Hindlimb muscle (tissue), 1 donor: ENCODE results near the gene TMED5. TPM values are rescaled to one million over a fixed set of nuclear protein-coding genes. Genes with fewer than 3 reads are reported as not detected.
"Not testable (repeated sequence)": the region's sequence is repeated elsewhere in the genome, so short reads cannot be mapped to it uniquely, and the experiment has no call there.

Experiments
- DNase-seq: peaks from one replicate; pipeline ENCODE4 v3.0.0-alpha.2; 2013
- polyA plus RNA-seq: library from polyadenylated mRNA; unstranded; fragments of 120-200 nt; gene quantifications from one replicate; pipeline ENCODE4 v1.2.1, GENCODE V29; 2013; ENCODE audit not compliant: insufficient read length

TMED5 gene
- polyA plus RNA-seq = 27.9 TPM

DNA sequence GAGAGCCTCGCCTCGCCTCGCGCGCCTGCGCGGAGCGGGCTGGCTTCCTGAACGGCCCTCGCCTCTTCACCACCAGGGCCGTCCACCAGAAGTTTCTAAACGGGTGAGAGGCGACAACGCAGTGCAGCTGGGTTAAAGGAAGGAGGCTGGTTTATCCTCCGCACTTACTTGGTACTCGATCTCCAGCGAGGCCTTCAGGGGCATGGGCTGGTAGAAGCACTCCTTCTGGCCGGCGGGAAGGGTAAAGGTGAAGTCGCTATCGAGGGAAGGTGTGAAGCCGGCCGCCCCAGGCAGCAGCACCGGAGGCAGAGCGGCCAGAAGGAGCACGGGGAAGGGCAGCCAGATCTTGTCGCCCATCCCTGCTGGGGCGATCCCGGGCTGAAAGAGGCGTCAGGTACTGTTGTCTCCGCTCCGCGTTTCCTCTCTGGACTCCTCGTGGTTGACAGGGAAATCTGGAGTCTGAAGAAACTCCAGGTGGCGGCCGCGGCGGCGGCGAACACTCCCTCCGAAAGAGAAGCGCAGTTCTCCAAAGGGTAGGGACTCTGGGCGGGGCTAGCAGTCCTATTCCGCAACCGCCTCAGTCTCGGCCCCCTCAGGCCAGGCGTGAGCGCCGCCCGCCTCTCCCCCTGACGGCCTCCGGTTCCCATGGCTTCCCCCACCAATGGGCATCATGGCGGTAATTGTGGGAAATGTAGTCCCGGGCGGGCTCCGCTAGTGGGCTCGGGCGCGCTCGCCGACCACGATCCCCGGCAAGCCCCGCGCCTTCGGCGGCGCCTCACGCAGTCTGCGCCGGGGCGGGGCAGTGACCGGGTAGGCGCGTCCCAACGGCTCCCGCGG is at the start of gene TMED5:
Gene TMED5, minus strand, starts transcription at position 528 of the 837 bp plus-strand sequence. Its CDS starts 171 bp downstream, at position 357.
- DNase-seq = peak; percentile 99

DNA sequence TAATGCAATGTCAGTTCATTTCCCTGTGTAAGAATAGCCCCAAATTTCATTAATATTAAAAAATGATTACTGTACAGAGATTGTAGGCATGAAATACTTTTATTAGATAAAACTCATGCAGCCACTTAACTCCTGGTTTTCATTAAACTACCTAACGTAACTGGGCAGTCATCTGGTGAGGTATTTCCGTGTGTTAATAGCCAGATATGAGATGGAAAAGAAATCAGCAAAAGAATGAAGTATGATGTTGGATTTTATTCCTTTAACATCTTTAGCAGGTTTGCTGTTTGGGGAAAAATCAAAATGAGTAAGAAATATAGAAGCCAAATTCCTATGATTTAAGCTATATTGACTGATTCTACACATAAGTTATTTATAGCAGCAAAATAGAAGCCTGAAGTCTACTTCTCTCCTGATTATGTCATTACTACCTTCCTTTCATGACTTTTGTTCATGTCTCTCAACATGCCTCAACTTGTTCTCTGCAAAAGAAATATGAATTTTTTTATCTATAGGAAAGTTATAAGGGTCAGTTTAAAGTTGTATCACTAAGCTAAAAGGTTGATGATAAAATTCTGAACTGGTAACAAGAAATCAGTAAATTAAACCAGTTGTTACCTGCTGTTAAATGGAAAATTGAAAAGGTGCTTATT is 42.9 kb upstream of the TMED5 start:
- peak; percentile 26 for DNase-seq

DNA sequence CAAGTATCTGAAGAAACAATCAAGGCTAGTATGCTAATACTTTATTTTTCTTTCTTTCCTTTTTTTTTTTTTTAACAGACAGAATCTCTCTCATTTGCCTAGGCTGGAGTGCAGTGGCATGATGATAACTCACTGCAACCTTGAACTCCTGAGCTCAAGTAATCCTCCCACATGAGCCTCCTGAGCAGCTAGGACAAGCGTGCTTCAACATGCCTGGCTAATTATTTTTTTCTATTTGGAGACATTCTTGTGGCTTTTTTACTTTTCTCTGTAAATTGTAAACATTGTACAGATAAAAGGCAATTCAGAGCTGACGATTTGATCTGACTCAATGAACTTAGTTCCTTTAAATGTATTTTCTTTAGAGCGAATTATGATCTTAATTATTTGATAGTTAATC is 41.7 kb upstream of the TMED5 start:
- DNase-seq = no peak

DNA sequence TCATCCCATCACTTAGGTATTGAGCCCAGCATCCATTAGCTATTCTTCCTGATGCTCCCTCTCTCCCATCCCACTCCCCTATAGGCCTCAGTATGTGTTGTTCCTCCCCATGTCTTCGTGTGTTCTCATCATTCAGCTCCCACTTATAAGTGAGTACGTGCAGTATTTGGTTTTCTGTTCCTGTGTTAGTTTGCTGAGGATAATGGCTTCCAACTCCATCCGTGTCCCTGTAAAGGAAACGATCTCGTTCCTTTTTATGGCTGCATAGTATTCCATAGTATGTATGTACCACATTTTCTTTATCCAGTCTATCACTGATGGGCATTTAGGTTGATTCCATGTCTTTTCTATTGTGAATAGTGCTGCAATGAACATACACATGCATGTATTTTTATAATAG is 40.5 kb upstream of the TMED5 start:
- DNase-seq = not testable (repeated sequence)

DNA sequence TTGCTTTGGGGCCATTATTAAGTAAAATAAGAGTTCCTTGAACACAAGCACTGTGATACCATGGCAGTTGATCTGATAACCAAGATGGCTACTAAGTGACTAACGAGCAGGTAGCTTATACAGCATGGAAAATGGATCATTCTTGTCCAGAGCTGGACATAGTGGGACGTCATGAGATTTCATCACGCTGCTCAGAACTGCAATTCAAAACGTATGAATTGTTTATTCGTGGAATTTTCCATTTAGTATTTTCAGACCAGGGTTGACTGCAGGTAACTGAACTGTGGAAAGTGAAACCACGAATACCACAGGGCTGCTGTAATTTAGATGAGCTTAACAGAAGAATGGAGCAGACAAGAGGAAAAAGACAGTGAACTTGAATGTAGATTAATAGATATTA is 39.2 kb upstream of the TMED5 start:
- DNase-seq = peak; percentile 3

DNA sequence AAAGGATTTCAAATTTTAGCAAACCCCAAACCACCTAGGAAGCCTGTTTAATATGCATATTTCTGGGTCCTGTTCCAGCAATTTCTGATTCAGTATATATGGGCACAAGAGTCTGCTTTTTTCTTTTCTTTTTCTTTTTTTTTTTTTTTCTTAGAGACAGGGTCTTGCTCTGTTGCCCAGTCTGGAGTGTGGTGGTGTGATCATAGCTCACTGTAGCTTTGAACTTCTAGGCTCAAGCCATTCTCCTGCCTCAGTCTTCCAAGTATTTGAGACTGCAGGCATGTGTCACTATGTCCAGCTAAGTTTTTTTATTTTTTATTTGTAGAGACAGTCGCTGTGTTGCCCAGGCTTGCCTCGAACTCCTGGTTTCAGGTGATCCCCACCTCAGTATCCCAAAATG is 35.1 kb upstream of the TMED5 start:
- no peak for DNase-seq

DNA sequence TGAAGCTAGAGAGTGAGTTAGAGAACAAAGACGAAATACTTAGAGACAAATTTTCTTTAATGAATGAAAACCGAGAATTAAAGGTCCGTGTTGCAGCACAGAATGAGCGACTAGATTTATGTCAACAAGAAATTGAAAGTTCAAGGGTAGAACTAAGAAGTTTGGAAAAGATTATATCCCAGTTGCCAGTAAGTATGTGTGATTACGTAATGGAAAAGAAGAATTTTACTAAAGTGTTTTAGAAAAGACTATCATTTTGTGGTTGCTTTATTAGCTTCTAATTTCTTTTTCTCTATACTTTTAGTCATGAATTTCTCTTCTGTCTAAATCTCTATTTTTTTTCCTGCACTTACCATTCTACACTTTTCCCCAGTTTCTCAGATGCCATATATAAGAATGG is 27.0 kb upstream of the TMED5 start:
- no peak for DNase-seq

DNA sequence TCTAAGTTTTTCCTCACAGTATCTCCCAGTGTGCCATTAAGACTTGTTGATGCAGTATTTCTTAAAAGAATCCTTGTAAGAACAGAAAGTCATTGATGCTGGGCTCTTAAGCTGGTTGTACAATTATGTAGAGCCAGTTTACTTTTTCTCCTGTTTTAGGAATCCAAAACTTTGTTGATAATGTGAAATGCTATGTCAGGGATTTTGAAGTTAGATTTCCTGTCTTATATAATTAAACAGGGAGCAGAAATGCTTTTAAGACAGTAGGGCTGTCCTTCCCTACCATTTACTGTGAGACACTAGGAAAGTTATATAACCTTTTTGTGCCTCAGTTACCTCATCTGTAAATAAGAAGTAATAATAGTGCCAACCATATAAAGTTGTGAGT is 26.3 kb upstream of the TMED5 start:
- no peak for DNase-seq

DNA sequence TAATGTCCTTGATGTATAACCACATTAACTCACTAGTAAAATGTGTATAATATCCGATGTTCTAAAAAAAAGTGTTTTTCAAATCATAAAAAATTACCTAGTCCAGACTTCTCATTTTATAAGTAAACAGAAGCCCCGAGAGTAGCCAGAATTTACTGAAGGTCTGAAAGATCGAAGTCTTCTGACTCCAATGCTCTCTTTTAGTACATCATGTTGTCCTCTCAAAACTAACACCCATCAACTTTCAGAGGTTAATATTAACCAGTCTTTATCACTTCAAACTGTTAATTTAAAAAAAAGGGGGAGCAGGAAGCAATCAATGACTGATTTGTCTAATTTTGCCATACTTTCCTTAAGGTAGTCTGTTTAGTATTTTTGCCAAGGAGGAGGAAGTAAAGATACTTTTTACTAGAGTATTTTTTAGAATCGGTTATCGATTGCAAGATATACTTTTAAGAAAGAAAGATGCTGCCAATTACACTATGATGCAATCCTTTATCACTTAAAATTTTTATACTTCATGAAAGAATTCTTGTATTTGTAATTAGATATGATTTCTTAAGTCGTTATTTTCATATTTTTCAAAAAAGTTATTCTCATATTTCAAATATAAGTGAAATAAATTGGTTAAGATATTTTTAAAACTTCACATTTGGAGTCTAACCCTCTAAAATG is 25.8 kb upstream of the TMED5 start:
- DNase-seq = no peak

DNA sequence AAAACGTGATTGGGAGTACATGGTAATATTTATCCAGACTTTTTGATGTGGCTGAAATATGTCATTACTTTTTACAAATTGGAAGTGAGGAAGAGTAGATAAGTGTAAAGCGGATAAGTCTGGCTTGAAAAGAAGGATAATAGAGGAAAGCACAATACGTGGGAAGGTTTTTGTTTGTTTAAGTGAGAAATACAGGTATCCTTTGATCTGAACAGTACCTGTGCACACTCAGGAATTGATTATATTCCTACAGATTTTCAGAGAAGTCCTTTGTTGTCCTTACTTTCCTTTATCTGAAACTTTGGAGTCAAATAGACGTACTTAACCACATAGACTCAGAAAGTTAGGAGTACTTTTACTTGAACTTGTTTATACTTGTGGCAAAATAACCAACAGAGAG is 20.5 kb upstream of the TMED5 start:
- DNase-seq = no peak

DNA sequence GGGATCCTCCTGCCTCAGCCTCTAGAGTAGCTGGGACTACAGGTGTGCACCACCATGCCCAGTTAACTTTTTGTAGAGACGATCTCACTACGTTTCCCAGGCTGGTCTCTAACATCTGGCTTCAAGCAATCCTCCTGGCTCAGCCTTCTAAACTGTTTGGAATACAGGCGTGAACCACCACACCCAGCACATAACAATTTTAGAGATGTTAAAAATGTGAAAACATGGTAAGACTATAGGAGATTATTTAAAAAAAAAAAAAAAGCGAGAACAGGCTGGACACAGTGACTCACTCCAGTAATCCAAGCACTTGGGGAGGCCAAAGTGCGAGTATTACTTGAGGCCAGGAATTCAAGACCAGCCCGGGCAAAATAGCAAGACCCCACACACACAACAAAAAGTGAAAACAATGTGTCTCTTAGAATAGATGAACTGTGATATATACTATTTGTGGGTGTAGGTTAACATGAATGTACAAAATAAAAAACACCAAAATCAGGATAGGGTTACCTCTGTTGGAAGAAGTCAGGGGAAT is 19.9 kb upstream of the TMED5 start:
- DNase-seq = no peak

DNA sequence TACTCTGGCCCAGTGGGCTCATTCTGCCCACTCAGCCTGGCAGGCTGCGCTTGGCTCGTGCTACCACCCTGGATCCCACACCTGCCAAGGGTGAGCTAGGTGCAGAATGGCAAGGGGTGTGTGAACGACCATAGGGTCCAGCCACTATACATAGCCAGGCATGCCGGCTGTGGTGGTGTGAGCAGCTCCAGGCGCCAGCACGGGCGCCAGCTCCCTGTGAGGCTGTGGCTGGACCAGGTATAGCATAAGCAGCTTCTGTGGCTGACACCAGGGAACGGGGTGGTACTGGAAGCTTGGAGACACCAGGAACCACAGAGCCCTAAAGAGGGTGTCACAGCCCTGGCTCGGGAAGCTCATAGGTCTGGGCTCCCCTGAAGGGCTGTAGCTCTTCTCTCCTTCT is 18.9 kb upstream of the TMED5 start:
- no peak for DNase-seq

DNA sequence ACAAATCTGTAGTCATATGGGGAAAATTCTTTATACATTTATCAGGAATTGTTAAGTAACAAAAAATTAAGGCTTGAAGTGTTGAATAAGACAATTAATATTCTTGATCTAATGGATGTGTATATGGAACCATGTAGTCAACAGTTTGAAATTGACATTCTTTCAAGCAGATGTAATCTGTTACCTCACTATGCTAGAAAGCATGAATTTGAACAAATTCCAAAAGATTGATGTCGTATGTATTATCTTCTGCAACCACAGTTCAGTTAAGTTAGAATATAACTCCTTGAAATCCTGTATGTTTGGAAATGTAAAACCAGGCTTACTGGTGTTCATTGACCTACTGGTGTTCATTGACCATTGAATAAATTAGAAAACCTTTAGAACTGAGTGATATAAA is 16.4 kb upstream of the TMED5 start:
- no peak for DNase-seq

DNA sequence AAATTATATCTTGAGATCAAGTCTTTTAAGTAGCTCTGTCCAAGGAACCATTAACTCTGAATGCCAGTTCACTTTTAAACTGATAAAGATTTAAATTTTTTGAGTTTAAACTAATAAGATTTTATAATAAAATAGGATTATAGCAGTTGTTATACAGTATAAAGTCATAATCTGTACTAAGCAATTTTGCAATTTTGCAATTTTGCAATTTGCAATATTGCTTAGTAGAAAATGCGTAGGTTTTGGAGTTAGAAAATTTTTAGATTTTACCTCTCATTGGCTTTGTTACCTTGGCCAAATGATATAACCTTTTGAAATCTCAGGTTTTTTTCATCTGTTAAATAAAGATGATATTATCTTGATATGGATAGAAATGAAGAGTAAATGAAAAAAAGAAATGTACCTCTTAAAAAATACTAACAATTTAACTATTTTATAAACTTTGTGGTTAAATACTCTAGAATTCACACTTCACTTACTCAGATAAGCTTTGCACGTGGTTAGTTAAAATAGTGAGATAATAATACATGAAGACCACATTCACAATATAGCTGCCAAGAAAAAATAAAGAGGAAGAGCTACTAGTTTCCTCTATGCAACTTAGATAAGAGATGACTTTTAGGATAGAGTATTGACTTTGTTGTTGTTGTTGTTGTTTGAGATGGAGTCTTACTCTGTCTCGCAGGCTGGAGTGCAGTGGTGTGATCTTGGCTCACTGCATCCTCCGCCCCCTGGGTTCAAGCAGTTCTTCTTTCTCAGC is 14.2 kb upstream of the TMED5 start:
- no peak for DNase-seq

DNA sequence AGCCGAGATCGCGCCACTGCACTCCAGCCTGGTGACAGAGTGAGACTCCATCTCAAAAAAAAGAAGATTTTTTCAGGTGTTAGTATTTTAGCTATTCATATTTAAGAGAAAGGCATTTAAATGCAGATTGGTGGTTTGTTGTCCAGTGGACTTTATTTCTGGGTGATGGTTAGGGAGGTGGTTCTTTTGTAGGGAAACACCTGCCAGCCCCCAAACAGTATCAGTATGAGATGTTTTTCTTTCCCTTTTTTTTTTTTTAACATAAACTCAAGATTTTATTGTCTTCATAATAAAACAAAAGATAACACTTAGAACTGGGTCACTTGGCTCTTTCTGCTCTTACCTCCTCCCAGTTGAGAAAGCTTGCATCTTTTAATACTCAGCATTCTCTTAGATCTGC is 10.2 kb upstream of the TMED5 start:
- no peak for DNase-seq

DNA sequence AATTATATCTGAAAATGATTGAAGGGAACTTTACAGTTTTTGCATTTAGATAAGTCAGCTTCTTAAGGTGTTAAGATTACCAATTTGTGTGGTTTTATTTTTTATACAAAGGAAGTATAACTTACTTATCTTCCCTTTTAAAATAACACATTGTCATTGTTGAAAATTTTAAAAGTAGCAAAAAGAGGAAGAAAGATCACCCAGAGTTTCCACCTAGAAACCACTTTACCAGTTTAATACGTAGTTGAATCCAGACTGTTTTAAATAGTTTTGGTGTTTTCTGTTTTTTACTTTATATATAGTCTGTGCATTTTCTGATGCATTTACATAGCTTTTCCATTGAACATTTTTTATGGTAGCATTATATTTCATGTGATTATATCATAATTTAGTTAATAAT is 6.5 kb upstream of the TMED5 start:
- no peak for DNase-seq

DNA sequence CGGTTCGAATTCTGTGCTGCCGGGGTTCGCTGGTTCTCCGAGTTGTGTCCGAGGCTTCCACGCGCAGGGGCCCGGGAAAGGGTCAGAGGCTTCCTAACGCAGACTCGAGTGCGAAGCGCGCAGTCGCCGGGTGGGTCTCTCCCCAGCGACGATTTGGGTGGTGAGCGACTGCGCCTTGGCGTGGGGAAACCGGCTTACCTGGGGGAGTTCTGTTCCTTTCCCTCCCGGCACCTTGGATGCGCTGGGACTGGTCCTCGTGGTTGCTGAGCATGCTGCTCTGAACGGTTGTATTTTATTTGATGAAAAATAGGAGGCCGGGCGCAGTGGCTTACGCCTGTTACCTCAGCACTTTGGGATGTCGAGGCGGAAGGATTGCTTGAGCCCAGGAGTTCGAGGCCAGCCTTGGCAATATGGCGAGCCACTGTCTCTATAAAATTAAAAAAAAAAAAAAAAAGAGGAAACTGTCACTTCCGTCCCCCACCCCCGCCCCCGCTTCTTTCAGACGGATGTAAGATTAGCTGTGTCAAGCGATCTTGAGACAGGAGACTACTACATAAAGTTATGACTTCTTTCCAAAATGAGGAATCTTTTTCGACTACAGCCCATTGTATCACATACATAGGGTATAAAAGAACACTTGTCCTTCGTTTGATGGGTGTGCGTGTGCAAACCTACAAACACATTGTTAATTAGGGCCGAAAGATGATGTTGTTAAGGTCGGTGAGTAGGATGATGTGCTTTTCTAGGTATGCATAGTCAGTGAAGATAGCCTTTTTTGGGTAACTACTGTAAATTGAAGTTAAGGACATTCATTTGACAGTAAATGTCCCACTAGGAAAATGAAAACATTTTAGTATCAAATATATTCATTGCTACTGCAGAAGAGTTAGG is 755 bp upstream of the TMED5 start, which contains the start of gene CCDC18:
Gene CCDC18, plus strand, starts transcription at position 2 of the 891 bp plus-strand sequence. CDS start 2,638 bp downstream, outside the sequence.
- DNase-seq = peak; percentile 8

DNA sequence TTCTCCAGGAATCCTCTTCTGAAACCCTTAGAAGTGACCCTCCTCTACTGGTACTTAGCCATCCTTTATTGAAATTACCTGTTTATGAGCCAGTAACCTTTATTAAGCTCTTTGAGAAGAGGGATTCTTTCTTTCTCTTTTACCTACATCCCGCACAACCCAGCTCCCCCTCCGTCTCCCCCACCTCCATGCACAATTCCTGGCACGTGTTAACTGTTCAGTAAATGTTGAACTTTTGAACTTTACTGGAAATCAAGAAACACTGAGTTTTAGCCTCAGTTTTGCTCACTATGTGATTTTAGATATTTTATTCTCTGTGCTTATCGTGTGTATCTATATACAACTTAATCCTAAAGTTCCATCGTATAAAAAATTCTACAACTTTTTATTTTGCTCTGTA is 1.8 kb downstream of the TMED5 start:
- peak; percentile 15 for DNase-seq

DNA sequence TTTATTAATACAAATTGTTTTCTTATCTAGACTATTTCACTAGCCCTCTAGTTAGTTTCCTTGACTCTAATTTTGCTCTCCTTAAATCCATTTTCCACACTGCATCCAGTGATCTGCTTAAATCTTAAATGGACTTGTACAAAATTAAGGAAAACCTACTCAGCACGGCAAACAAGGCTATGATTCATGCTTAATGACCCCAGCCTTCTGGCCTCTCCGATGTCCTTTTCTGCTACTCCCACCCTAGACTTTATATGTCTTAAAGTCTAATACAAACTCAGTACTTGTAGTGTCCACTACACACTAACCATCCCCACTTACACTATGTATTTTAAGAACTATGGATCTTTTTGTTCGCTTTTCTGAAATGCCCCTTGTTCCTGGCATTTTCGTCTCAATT is 2.2 kb downstream of the TMED5 start:
- DNase-seq = no peak

DNA sequence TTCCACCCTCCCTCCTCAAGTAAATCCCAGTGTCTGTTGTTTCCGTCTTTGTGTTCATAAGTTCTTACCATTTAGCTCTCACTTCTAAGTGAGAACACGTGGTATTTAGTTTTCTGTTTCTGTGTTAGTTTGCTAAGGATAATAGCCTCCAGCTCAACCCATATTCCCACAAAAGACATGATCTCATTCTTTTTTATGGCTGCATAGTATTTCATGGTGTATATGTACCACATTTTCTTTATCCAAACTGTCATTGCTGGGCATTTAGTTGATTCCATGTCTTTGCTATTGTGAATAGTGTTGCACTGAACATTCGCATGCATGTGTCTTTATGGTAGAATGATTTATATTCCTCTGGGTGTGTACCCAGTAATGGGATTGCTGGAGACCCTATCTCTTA is 5.6 kb downstream of the TMED5 start:
- not testable (repeated sequence) for DNase-seq

DNA sequence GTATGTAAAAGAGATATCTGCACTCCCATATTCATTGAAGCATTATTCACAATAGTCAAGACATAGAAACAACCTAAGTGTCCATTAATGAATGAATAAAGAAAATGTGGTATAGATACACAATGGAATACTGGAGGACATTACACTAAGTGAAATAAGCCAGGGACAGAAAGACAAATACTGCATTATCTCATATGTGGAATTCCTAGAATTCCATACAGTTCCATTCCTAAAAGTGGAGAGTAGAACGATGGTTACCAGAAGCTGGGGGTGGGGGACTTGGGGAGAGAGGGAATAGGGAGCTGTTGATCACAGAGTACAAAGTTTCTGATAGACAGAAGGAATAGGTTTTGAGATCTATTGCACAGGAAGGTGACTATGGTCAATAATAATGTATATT is 7.4 kb downstream of the TMED5 start:
- DNase-seq = no peak
